ENCODE data around the gene CDKAL1.

Gene CDKAL1

GRCh38 chr6:20876036-20876435, 341.8 kb downstream of the CDKAL1 start:
- Histone ChIP-seq H3K4me3 (ENCODE audit: low read depth, low read length) (no peak overlapping the region), H3K9me3 (ENCODE audit: control insufficient read depth, insufficient read depth, low read length) (no peaks in the 10 kb centered on the region), H3K27me3 (ENCODE audit: control insufficient read depth, insufficient read depth, low read length) (no peaks in the 10 kb centered on the region), H3K9ac (ENCODE audit: low read depth, low read length) (no peak overlapping the region), H3K4me1 (ENCODE audit: control insufficient read depth, insufficient read depth, low read length) (peaks cover 58% of the 10 kb centered on the region), H3K27ac (ENCODE audit: low read depth, low read length) (peak overlapping the region; percentile 36), H3K36me3 (ENCODE audit: control insufficient read depth, insufficient read depth, low read length) (no peaks in the 10 kb centered on the region)

DNA sequence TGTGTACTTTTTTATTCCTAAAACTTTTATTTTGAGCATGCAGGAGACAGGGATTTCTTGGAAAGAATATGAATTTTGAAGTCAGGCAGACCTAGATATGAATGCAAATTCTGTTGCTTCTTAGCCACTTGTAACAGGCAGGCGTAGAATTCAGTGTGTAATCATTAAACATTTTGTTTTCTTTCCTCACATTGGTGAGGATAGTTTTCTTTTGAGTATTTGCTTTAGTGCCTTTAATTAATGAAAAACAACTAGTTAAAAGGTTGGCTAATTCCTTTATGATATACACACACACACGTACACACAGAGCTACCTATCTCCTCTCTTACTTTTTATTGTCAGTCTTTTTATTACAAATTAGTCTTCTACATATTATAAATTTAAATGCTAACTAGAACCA, 342.3 kb downstream of the CDKAL1 start:
- Histone ChIP-seq H3K4me3 (ENCODE audit: low read depth, low read length) (no peak overlapping the region), H3K36me3 (ENCODE audit: control insufficient read depth, insufficient read depth, low read length) (no peaks in the 10 kb centered on the region), H3K4me1 (ENCODE audit: control insufficient read depth, insufficient read depth, low read length) (peaks cover 63% of the 10 kb centered on the region), H3K27me3 (ENCODE audit: control insufficient read depth, insufficient read depth, low read length) (no peaks in the 10 kb centered on the region), H3K9ac (ENCODE audit: low read depth, low read length) (no peak overlapping the region), H3K9me3 (ENCODE audit: control insufficient read depth, insufficient read depth, low read length) (no peaks in the 10 kb centered on the region), H3K27ac (ENCODE audit: low read depth, low read length) (peak overlapping the region; percentile 78)

DNA sequence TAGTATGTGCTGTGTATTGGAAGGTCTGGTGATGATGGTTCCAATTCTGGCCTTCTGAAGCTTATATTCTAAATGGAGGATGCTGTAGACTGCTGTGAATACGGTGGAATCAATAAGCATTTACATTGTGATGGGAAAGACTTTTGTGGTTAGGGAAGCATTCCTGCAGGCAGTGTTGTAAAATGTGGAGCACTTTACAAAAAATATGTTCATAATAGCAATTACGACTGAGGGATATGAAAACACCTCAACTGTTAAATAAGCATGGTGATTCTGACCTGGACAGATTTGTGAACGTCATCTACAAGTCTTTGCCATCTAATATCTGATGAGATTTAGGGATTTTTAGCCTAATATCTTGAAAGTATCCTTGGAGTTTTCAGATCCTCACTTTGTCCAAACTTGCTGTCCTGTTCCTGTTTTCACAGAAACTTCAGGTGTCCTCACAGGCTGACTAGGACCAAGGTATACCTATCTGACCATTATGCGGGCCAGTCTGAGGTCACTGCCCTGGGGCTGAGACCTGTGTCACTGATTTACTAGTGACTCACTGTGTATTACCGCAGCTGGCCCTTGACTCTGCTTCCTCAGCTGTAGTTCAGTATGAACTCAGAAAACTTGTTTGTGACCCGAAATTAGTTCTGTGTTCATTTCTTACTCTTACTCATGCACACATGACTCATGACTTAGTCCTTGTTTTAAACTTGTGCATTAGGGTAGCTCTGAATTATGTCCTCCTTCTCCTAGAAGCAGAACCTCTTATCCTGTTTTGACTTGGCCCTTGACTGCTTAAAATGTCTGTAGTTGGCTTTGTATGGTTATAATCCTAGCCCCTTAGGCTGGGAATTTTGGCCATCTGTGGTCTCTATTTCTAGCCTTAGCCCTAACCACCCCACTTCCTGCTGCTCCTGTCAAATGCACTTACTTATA, 343.0 kb downstream of the CDKAL1 start:
- Histone ChIP-seq H3K4me1 (ENCODE audit: control insufficient read depth, insufficient read depth, low read length) (peaks cover 69% of the 10 kb centered on the region), H3K9me3 (ENCODE audit: control insufficient read depth, insufficient read depth, low read length) (no peaks in the 10 kb centered on the region), H3K4me3 (ENCODE audit: low read depth, low read length) (no peak overlapping the region), H3K36me3 (ENCODE audit: control insufficient read depth, insufficient read depth, low read length) (no peaks in the 10 kb centered on the region), H3K27me3 (ENCODE audit: control insufficient read depth, insufficient read depth, low read length) (no peaks in the 10 kb centered on the region), H3K9ac (ENCODE audit: low read depth, low read length) (no peak overlapping the region), H3K27ac (ENCODE audit: low read depth, low read length) (peak overlapping the region; percentile 78)

DNA sequence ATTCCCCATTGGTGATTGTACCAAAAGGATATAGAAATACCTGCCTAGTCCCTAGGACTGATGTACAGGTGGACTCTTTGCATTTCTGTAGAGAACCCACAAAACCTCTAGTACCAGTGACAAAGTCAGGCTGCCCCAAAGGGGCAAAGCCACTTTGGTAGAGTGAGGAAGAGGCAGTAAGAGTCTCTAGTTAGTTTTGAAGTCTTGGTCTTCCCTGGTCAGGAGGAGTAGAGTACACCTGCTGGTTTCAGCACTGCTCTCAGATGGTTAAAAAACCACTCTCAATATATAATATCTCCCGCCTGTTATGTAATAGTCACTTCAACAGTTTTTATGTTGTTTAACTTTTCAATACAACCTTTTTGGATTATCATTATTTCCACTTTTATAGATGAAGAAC, 344.9 kb downstream of the CDKAL1 start:
- peaks cover 55% of the 10 kb centered on the region for H3K4me1 ChIP-seq (ENCODE audit: control insufficient read depth, insufficient read depth, low read length)
- H3K27me3 ChIP-seq (ENCODE audit: control insufficient read depth, insufficient read depth, low read length): no peaks in the 10 kb centered on the region
- no peak overlapping the region for H3K4me3 ChIP-seq (ENCODE audit: low read depth, low read length)
- no peaks in the 10 kb centered on the region; the same call in 1 of the 2 replicates for H3K9me3 ChIP-seq (ENCODE audit: control insufficient read depth, insufficient read depth, low read length)
- no peaks in the 10 kb centered on the region for H3K36me3 ChIP-seq (ENCODE audit: control insufficient read depth, insufficient read depth, low read length)
- H3K27ac ChIP-seq (ENCODE audit: low read depth, low read length): no peak overlapping the region
- H3K9ac ChIP-seq (ENCODE audit: low read depth, low read length): no peak overlapping the region

- Histone ChIP-seq H3K9me3 (ENCODE audit: control insufficient read depth, insufficient read depth, low read length) (no peaks in the 10 kb centered on the region; the same call in 1 of the 2 replicates), H3K36me3 (ENCODE audit: control insufficient read depth, insufficient read depth, low read length) (no peaks in the 10 kb centered on the region), H3K9ac (ENCODE audit: low read depth, low read length) (no peak overlapping the region), H3K4me1 (ENCODE audit: control insufficient read depth, insufficient read depth, low read length) (peaks cover 55% of the 10 kb centered on the region), H3K27me3 (ENCODE audit: control insufficient read depth, insufficient read depth, low read length) (no peaks in the 10 kb centered on the region), H3K27ac (ENCODE audit: low read depth, low read length) (no peak overlapping the region), H3K4me3 (ENCODE audit: low read depth, low read length) (no peak overlapping the region)
These were observed 345.3 kb downstream of the CDKAL1 start for GRCh38 chr6:20879526-20879925.

DNA sequence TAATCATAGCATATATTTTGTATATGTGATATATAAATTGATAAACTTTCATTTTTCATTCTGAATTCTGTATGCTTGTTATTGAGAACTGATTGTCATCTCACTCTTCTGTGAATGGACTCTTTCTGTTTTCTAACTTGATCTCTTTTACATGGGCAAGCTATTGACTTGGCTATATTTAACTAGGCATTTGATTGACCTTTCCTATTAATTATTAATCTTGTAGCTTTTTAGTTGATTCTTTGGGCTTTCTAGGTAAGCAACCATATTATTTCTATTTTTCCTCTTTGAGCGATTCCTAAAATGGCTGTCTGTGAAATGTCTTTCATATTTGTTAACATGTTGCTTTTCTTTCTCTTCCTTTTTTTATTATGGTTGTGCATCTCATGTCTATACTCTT, 347.1 kb downstream of the CDKAL1 start:
- Histone ChIP-seq H3K27ac (ENCODE audit: low read depth, low read length) (no peak overlapping the region), H3K27me3 (ENCODE audit: control insufficient read depth, insufficient read depth, low read length) (no peaks in the 10 kb centered on the region), H3K9ac (ENCODE audit: low read depth, low read length) (no peak overlapping the region)

DNA sequence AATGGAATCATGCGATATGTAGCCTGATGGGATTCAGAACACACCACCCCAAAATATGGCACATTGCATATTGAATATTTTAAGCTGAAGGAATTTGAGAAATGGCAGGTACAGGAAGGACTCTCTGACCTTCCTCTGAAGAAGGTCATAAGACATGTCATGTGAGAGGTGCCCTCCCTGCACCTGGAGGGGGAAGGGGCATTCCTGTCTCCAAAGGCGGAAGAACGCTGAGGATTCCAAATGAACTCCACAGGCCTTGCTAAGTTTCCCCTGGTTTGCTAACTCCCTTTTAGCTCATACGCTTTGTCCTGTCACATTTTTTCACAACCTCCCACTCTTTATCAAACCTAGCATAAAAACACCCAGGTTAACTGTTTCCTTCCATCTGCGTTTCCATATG, 347.8 kb downstream of the CDKAL1 start:
- Histone ChIP-seq H3K27me3 (ENCODE audit: control insufficient read depth, insufficient read depth, low read length) (no peaks in the 10 kb centered on the region), H3K9me3 (ENCODE audit: control insufficient read depth, insufficient read depth, low read length) (no peaks in the 10 kb centered on the region; the same call in 1 of the 2 replicates), H3K27ac (ENCODE audit: low read depth, low read length) (peak overlapping the region; percentile 56), H3K4me3 (ENCODE audit: low read depth, low read length) (no peak overlapping the region), H3K9ac (ENCODE audit: low read depth, low read length) (0 out of 2 replicates have a peak overlapping the region, but pooled peaks have one; percentile 7), H3K36me3 (ENCODE audit: control insufficient read depth, insufficient read depth, low read length) (no peaks in the 10 kb centered on the region), H3K4me1 (ENCODE audit: control insufficient read depth, insufficient read depth, low read length) (peaks cover 43% of the 10 kb centered on the region)

More for the DNA sequence above, 347.1 kb downstream of the CDKAL1 start:
- Histone ChIP-seq H3K9me3 (ENCODE audit: control insufficient read depth, insufficient read depth, low read length) (no peaks in the 10 kb centered on the region; the same call in 1 of the 2 replicates), H3K36me3 (ENCODE audit: control insufficient read depth, insufficient read depth, low read length) (no peaks in the 10 kb centered on the region), H3K4me1 (ENCODE audit: control insufficient read depth, insufficient read depth, low read length) (peaks cover 49% of the 10 kb centered on the region), H3K4me3 (ENCODE audit: low read depth, low read length) (no peak overlapping the region)

DNA sequence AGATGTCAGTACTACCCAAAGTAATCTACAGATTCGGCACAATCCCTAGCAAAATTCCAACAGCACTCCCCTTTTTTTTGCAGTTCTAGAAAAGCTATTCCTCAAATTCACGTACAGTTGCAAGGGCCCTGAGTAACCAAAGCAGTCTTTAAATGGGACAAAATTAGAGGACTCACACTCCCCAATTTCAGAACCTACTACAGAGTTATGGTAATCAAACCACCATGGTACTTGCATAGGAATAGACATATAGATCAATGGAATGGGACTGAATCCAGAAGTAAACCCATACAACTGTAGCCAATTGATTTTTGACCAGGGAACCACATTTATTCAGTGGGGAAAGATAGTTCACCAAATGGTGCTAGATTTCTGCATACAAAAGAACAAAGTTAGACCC, 350.8 kb downstream of the CDKAL1 start:
- no peak overlapping the region for H3K27ac ChIP-seq (ENCODE audit: low read depth, low read length)
- no peaks in the 10 kb centered on the region; the same call in 1 of the 2 replicates for H3K9me3 ChIP-seq (ENCODE audit: control insufficient read depth, insufficient read depth, low read length)
- H3K36me3 ChIP-seq (ENCODE audit: control insufficient read depth, insufficient read depth, low read length): no peaks in the 10 kb centered on the region
- no peak overlapping the region for H3K9ac ChIP-seq (ENCODE audit: low read depth, low read length)
- H3K27me3 ChIP-seq (ENCODE audit: control insufficient read depth, insufficient read depth, low read length): no peaks in the 10 kb centered on the region
- H3K4me3 ChIP-seq (ENCODE audit: low read depth, low read length): no peak overlapping the region
- peaks cover 22% of the 10 kb centered on the region for H3K4me1 ChIP-seq (ENCODE audit: control insufficient read depth, insufficient read depth, low read length)

DNA sequence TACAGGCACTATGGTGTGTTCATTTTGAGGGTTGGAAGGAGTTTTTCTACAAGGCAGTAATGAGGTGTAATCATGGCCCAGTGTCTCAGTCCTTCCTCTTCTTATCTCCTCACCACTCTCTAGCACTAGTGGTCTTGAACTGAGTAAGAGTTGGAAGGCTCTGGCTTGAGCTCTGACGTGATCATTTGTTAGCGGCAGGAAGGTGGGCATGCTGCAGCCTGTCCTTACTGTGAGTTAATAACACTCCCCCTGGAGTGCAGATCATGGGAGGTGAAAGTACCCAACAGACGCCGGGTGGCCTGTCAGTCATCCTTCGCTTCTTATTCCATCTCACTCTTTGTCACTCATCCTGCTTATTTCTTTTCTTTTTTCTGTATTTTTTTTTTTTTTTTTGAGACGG, 356.9 kb downstream of the CDKAL1 start:
- no peak overlapping the region for H3K4me3 ChIP-seq (ENCODE audit: low read depth, low read length)
- H3K9ac ChIP-seq (ENCODE audit: low read depth, low read length): no peak overlapping the region
- no peaks in the 10 kb centered on the region for H3K36me3 ChIP-seq (ENCODE audit: control insufficient read depth, insufficient read depth, low read length)
- no peaks in the 10 kb centered on the region for H3K27me3 ChIP-seq (ENCODE audit: control insufficient read depth, insufficient read depth, low read length)
- H3K4me1 ChIP-seq (ENCODE audit: control insufficient read depth, insufficient read depth, low read length): 0 out of 2 replicates have a peak, but pooled peaks cover 3% of the 10 kb centered on the region
- H3K27ac ChIP-seq (ENCODE audit: low read depth, low read length): no peak overlapping the region
- no peaks in the 10 kb centered on the region for H3K9me3 ChIP-seq (ENCODE audit: control insufficient read depth, insufficient read depth, low read length)

GRCh38 chr6:20892365-20892764, 358.1 kb downstream of the CDKAL1 start:
- no peak overlapping the region for H3K9ac ChIP-seq (ENCODE audit: low read depth, low read length)
- H3K36me3 ChIP-seq (ENCODE audit: control insufficient read depth, insufficient read depth, low read length): no peaks in the 10 kb centered on the region
- H3K9me3 ChIP-seq (ENCODE audit: control insufficient read depth, insufficient read depth, low read length): no peaks in the 10 kb centered on the region
- 0 out of 2 replicates have a peak, but pooled peaks cover 3% of the 10 kb centered on the region for H3K4me1 ChIP-seq (ENCODE audit: control insufficient read depth, insufficient read depth, low read length)
- H3K4me3 ChIP-seq (ENCODE audit: low read depth, low read length): no peak overlapping the region
- no peak overlapping the region for H3K27ac ChIP-seq (ENCODE audit: low read depth, low read length)
- no peaks in the 10 kb centered on the region for H3K27me3 ChIP-seq (ENCODE audit: control insufficient read depth, insufficient read depth, low read length)

DNA sequence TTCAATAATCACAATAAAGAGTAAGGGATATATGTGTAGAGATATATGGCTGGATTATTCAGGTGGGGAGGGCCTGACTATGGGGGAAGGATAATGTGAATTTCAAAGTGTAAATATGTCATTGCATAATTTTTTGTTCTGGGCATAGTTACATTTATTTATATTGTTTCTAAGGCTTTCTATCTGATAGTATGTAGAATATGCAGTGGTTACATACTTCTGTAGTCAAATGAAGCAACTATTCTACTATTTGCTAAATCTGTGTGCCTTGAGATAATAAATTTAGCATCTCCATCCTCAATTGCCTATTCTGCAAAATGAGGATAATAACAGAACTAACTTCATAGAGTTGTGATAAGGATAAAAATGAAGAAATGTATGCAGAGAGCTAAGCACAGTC, 359.2 kb downstream of the CDKAL1 start:
- no peaks in the 10 kb centered on the region for H3K27me3 ChIP-seq (ENCODE audit: control insufficient read depth, insufficient read depth, low read length)
- H3K4me3 ChIP-seq (ENCODE audit: low read depth, low read length): no peak overlapping the region

More for the DNA sequence above, 359.2 kb downstream of the CDKAL1 start:
- Histone ChIP-seq H3K27ac (ENCODE audit: low read depth, low read length) (no peak overlapping the region), H3K9me3 (ENCODE audit: control insufficient read depth, insufficient read depth, low read length) (no peaks in the 10 kb centered on the region), H3K9ac (ENCODE audit: low read depth, low read length) (no peak overlapping the region), H3K36me3 (ENCODE audit: control insufficient read depth, insufficient read depth, low read length) (no peaks in the 10 kb centered on the region), H3K4me1 (ENCODE audit: control insufficient read depth, insufficient read depth, low read length) (0 out of 2 replicates have a peak, but pooled peaks cover 3% of the 10 kb centered on the region)

Measured in HUES48 (cell line).